HepG2 (cell line): Measurements from ENCODE around the gene TXN2. TPM values are rescaled to one million over a fixed set of nuclear protein-coding genes. Genes with fewer than 3 reads are reported as not detected.

Experiments used
- ATAC-seq: fragments of 200-7000 bp; cut with Tn5 transposase; 3 replicates; pipeline ENCODE4 v1.9.1; 2020; ENCODE audit warnings: mild to moderate bottlenecking, moderate library complexity
- BruUV-seq: library from RNA; stranded (reverse); fragments of 400-500 nt; replicated peaks from 2 replicates; lab custom pipeline; 2021; lab: Mats Ljungman, UMichigan
- CTCF ChIA-PET: fragments of 300-600 bp; formaldehyde crosslinking; extraction: SDS; loops from one replicate; lab custom pipeline; 2021; ENCODE audit warnings: low total read pairs, inconsistent platforms, low intra/inter-chr PET ratio; lab: Yijun Ruan, JAX
- POLR2A ChIA-PET: fragments of 350-600 bp; sonication (Branson Sonifier 250); formaldehyde crosslinking; loops from one replicate; lab custom pipeline; 2020; ENCODE audit warnings: antibody characterized with exemption, inconsistent platforms; lab: Yijun Ruan, JAX
- DNase-seq: peaks from one replicate; pipeline ENCODE4 v3.0.0-alpha.2; 2015; ENCODE audit warnings: low spot score
- FAIRE-seq: peaks from 3 replicates; lab custom pipeline; 2011; peaks lifted over from hg19 to GRCh38; lab: Jason Lieb, UNC
- H2AFZ ChIP-seq: one replicate; pipeline ENCODE4 v1.6.1; 2011; ENCODE audit warnings: low read length, inconsistent platforms
- H3K27ac ChIP-seq: fragments of 300-600 bp; 3 replicates; pipeline ENCODE4 v1.8.0; 2011; ENCODE audit warnings: mixed run types, mild to moderate bottlenecking, mixed read lengths, low read length, inconsistent platforms; ENCODE audit not compliant: insufficient read depth; ENCODE audit errors: extremely low read length
- H3K27me3 ChIP-seq, 2 experiments: fragments of 200-600 bp in 1 of 2; 2 replicates in 1 of 2; 3 replicates in 1 of 2; pipeline versions ENCODE4 v1.6.0 to v1.8.0; 2011; ENCODE audit warnings: low read length in 2 of 2, mild to moderate bottlenecking in 2 of 2, moderate library complexity in 2 of 2, inconsistent platforms in 1 of 2; ENCODE audit not compliant: insufficient read depth in 2 of 2, control insufficient read depth in 1 of 2
- H3K36me3 ChIP-seq, 2 experiments: fragments of 200-600 bp in 1 of 2; replicated peaks in 1 of 2; 2 replicates in 1 of 2; 3 replicates in 1 of 2; pipeline versions ENCODE4 v1.5.1 to v1.8.0; 2011; ENCODE audit warnings: low read length in 2 of 2, inconsistent platforms in 1 of 2; ENCODE audit not compliant: insufficient read depth in 2 of 2, control insufficient read depth in 1 of 2
- H3K4me1 ChIP-seq: 2 replicates; pipeline ENCODE4 v1.5.1; 2012; ENCODE audit warnings: low read length, inconsistent platforms; ENCODE audit not compliant: insufficient read depth
- H3K4me2 ChIP-seq: 2 replicates; pipeline ENCODE4 v1.6.0; 2011; ENCODE audit warnings: low read depth, low read length, inconsistent platforms
- H3K4me3 ChIP-seq, 3 experiments: fragments of 200-600 bp in 1 of 3; sonication (generic), shearing (Covaris generic) in 1 of 3; replicated peaks in 1 of 3; 2 replicates each; pipeline ENCODE4 v1.5.1; 2011 to 2016; ENCODE audit warnings: low read length in 3 of 3, inconsistent platforms in 2 of 3, low read depth in 2 of 3, mild to moderate bottlenecking in 2 of 3, control low read depth in 1 of 3, mixed read lengths in 1 of 3; ENCODE audit not compliant: insufficient read depth in 1 of 3
- H3K79me2 ChIP-seq: one replicate; pipeline ENCODE4 v1.6.1; 2011; ENCODE audit warnings: low read length, inconsistent platforms; ENCODE audit not compliant: insufficient read depth
- H3K9ac ChIP-seq: 2 replicates; pipeline ENCODE4 v1.6.0; 2011; ENCODE audit warnings: mild to moderate bottlenecking, low read depth, low read length, inconsistent platforms; ENCODE audit not compliant: insufficient read depth
- H3K9me3 ChIP-seq: 2 replicates; pipeline ENCODE4 v1.5.1; 2012; ENCODE audit warnings: mild to moderate bottlenecking, low read length
- H4K20me1 ChIP-seq: 2 replicates; pipeline ENCODE4 v1.6.0; 2011; ENCODE audit warnings: inconsistent platforms, mild to moderate bottlenecking, low read length, moderate library complexity; ENCODE audit not compliant: insufficient read depth
- CBX1 ChIP-seq: IDR thresholded peaks from one replicate; pipeline ENCODE4 v1.6.1; 2016; ENCODE audit warnings: antibody characterized with exemption, low read depth
- CEBPB ChIP-seq: IDR thresholded peaks from 2 replicates; pipeline ENCODE4 v1.6.1; 2011; ENCODE audit warnings: low read depth, low read length, improper control_type of control experiment, borderline replicate concordance
- HES4 ChIP-seq: sonication (generic); formaldehyde crosslinking; IDR thresholded peaks from 2 replicates; pipeline ENCODE4 v1.9.0; 2021; ENCODE audit warnings: mild to moderate bottlenecking, missing genetic modification reagents, borderline replicate concordance
- HOXA5 ChIP-seq: sonication (generic); formaldehyde crosslinking; IDR thresholded peaks from 2 replicates; pipeline ENCODE4 v1.4.0; 2020; ENCODE audit warnings: missing genetic modification reagents
- MTA1 ChIP-seq: sonication (generic); formaldehyde crosslinking; IDR thresholded peaks from 2 replicates; pipeline ENCODE4 v1.4.0; 2020; ENCODE audit warnings: missing genetic modification reagents, mild to moderate bottlenecking, borderline replicate concordance
- PREB ChIP-seq: sonication (generic); formaldehyde crosslinking; IDR thresholded peaks from 2 replicates; pipeline ENCODE4 v1.4.0; 2020; ENCODE audit warnings: missing genetic modification reagents
- RELA ChIP-seq: sonication (generic); formaldehyde crosslinking; IDR thresholded peaks from 2 replicates; pipeline ENCODE4 v1.4.0; 2020; ENCODE audit warnings: missing genetic modification reagents
- TGIF2 ChIP-seq: IDR thresholded peaks from 2 replicates; pipeline ENCODE4 v1.6.1; 2016; ENCODE audit warnings: control low read depth, missing compliant biosample characterization
- XRCC5 ChIP-seq: fragments of 200-400 bp; formaldehyde crosslinking; optimal IDR thresholded peaks from 2 replicates; pipeline ENCODE3; 2017; ENCODE audit warnings: mild to moderate bottlenecking, low read length
- YEATS2 ChIP-seq: sonication (generic); formaldehyde crosslinking; IDR thresholded peaks from 2 replicates; pipeline ENCODE4 v1.4.0; 2020; ENCODE audit warnings: missing genetic modification reagents, borderline replicate concordance
- YEATS4 ChIP-seq: sonication (generic); formaldehyde crosslinking; IDR thresholded peaks from 2 replicates; pipeline ENCODE4 v1.4.0; 2020; ENCODE audit warnings: missing genetic modification reagents, borderline replicate concordance
- ZNF430 ChIP-seq: sonication (generic); formaldehyde crosslinking; IDR thresholded peaks from 2 replicates; pipeline ENCODE4 v1.9.0; 2021; ENCODE audit warnings: mild to moderate bottlenecking, missing genetic modification reagents
- ZNF543 ChIP-seq: sonication (generic); formaldehyde crosslinking; IDR thresholded peaks from 2 replicates; pipeline ENCODE4 v1.4.0; 2020; ENCODE audit warnings: mild to moderate bottlenecking, missing genetic modification reagents
- ZNF546 ChIP-seq: sonication (generic); formaldehyde crosslinking; conservative IDR thresholded peaks from 2 replicates; pipeline ENCODE4 v1.8.1; 2023; ENCODE audit warnings: mild to moderate bottlenecking, missing genetic modification reagents
- ZNF558 ChIP-seq: sonication (generic); formaldehyde crosslinking; IDR thresholded peaks from 2 replicates; pipeline ENCODE4 v1.9.0; 2022; ENCODE audit warnings: mild to moderate bottlenecking, missing genetic modification reagents, borderline replicate concordance
- ZNF672 ChIP-seq: sonication (generic); formaldehyde crosslinking; IDR thresholded peaks from 2 replicates; pipeline ENCODE4 v1.8.1; 2022; ENCODE audit warnings: missing genetic modification reagents
- WGBS: methylation state at CpG from one replicate; pipeline ENCODE4 v1.1.6; 2017; ENCODE audit warnings: low lambda C conversion rate; 5-methylcytosine and 5-hydroxymethylcytosine counted together
- in situ Hi-C: cut with HindIII; loops from 2 replicates; pipeline ENCODE4 v1.10.0; 2017; ENCODE audit warnings: low pct_unique_long_range_greater_than_20kb; ENCODE audit not compliant: extremely low pct_ligation_motif_present
- intact Hi-C: fragments of 100-400 bp; cut with micrococcal nuclease; formaldehyde crosslinking; loops from one replicate; pipeline ENCODE4 v1.10.0; 2022; ENCODE audit not compliant: unreplicated experiment
- polyA plus RNA-seq, 8 experiments: library from polyadenylated mRNA; depleted of rRNA in 3 of 8; stranded (reverse) in 7 of 8; unstranded in 1 of 8; fragments of >200 nt; fragmentation: Illumina TruSeq in 4 of 8; extraction: Trizol in 4 of 8; gene quantifications; 2 replicates each; pipeline versions ENCODE4 v1.2.1 to v1.2.3, GENCODE V29; 2011 to 2016; ENCODE audit warnings: low read depth in 4 of 8, missing spikeins in 1 of 8, mixed read lengths in 1 of 8; ENCODE audit not compliant: insufficient read depth in 1 of 8
- total RNA-seq, 5 experiments: library from RNA; depleted of rRNA; stranded (reverse); fragments of >200 nt; fragmentation: Illumina TruSeq; extraction: Trizol; gene quantifications; 2 replicates each; pipeline ENCODE4 v1.2.3, GENCODE V29; 2016; ENCODE audit warnings: low read depth in 1 of 5
- TF ChIP-seq, protein P1 (sequence below): IDR thresholded peaks from 2 replicates; pipeline ENCODE4 v1.6.1; 2016
- TF ChIP-seq, protein P2 (sequence below): sonication (generic); formaldehyde crosslinking; IDR thresholded peaks from 2 replicates; pipeline ENCODE4 v1.5.0; 2020; ENCODE audit warnings: missing genetic modification reagents, mild to moderate bottlenecking, borderline replicate concordance

TXN2 gene
- total and polyA plus RNA-seq, 2 of the 13 experiments (the other 11 are each of a cell fraction or from before 2014, with no cell fraction given): 41.4 to 109 TPM

DNA sequence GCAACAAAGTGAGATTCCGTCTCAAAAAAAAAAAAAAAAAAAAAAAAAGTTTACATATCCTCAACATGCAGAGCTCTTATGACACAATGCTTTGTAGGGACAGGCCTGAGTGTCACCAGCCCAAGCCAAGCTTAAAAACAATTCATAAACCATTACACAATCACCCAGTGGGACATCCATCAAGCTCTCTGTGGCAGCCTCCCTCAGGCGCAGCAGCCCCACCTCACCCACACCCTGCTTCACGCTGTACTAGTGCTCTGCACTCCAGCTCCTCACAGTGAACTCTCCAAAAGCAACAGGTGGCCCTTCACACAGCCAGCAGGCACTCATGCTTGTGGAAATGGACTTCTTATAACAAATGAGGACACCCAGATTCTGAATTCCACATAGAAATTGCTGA lies 28.9 kb upstream of the TXN2 start:
- Histone ChIP-seq H3K4me1 (peaks cover 22% of the 10 kb centered on the region), H3K36me3 (peaks cover 21 to 45% of the 10 kb centered on the region in 2 experiments), H3K4me2 (no peak overlapping the region), H4K20me1 (no peaks in the 10 kb centered on the region), H3K9me3 (no peaks in the 10 kb centered on the region), H3K4me3 (no peak overlapping the region), H3K27me3 (no peaks in the 10 kb centered on the region), H2AFZ (no peak overlapping the region), H3K79me2 (peaks cover 5% of the 10 kb centered on the region), H3K9ac (no peak overlapping the region), H3K27ac (no peak overlapping the region)
- no TSS peak for BruUV-seq
- ChIA-PET CTCF (no interaction called here), POLR2A (interaction anchor here (1.2 to 3.4 kb wide), 4 partner anchors 12 to 29 kb away, joined by 3 to 18 read pairs (median 7); partner anchors contain the start of genes EIF3D and TXN2)
- in situ Hi-C loops: no loop called here
- intact Hi-C loops: no loop called here
- no peak for ATAC-seq
- 100% methylated on average over 3 of the region's 3 CpGs for whole genome bisulfite sequencing
- no peak for DNase-seq
- no peak for FAIRE-seq
- TF ChIP-seq CEBPB (0 out of 2 replicates have a peak, but pooled peaks have one; percentile 29), YEATS4 (CRISPR knock-in tag) (no peak)

DNA sequence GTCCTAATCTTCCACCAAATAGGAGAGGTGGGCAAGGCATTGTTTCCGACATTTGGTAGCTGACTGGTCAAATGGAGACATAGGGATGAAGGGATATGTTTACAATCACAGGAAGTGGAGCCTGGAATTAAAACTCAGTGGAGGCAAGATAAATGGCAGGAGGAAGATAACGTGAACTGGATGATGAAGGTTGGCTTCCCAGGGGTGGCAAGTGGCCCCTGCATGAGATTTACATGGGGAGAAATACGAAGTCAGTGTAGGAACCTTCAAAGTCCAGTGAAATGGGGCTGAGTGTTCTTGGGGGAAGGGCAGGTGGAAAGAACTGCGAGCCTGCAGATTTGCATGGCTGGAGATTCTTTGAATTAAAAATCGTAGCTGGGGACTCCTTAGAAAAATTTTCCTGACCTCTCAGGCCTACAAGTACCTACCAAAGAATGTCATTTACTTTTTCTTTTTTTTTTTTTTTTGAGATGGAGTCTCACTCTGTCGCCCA lies 26.1 kb upstream of the TXN2 start:
- Histone ChIP-seq H3K27me3 (no peaks in the 10 kb centered on the region), H3K4me1 (peaks cover 42% of the 10 kb centered on the region), H3K4me2 (peak overlapping the region; percentile 70), H3K79me2 (peaks cover 11% of the 10 kb centered on the region), H3K9ac (peak overlapping the region; percentile 60), H3K36me3 (peaks cover 8 to 37% of the 10 kb centered on the region in 2 experiments; a peak in 4 of 5 replicates), H4K20me1 (no peaks in the 10 kb centered on the region), H3K9me3 (no peaks in the 10 kb centered on the region), H3K4me3 (peak overlapping the region in 1 of 3 experiments; percentile 66; a peak in 2 of 6 replicates), H3K27ac (peak overlapping the region; percentile 76), H2AFZ (no peak overlapping the region)
- intact Hi-C loops: no loop called here
- ChIA-PET POLR2A (interaction anchor here (0.6 to 2.0 kb wide), 9 partner anchors 10 to 255 kb away, joined by 3 to 21 read pairs (median 3); partner anchors contain the start of genes EIF3D and TXN2), CTCF (no interaction called here)
- FAIRE-seq: no peak
- in situ Hi-C loops: no loop called here
- TSS peak; percentile 97 for BruUV-seq
- WGBS: 96% methylated on average over 6 of the region's 6 CpGs
- no peak for ATAC-seq
- no peak for DNase-seq
- TF ChIP-seq ZNF543 (CRISPR knock-in tag) (no peak), YEATS2 (CRISPR knock-in tag) (no peak), HES4 (no peak), ZNF672 (CRISPR knock-in tag) (no peak), RELA (CRISPR knock-in tag) (no peak), ZNF430 (CRISPR knock-in tag) (no peak), MTA1 (CRISPR knock-in tag) (no peak), XRCC5 (no peak), ZNF546 (CRISPR knock-in tag) (no peak), HOXA5 (CRISPR knock-in tag) (no peak), ZNF558 (CRISPR knock-in tag) (no peak), CBX1 (no peak), TGIF2 (CRISPR knock-in tag) (no peak), PREB (CRISPR knock-in tag) (no peak)
- TF ChIP-seq, protein P1, sequence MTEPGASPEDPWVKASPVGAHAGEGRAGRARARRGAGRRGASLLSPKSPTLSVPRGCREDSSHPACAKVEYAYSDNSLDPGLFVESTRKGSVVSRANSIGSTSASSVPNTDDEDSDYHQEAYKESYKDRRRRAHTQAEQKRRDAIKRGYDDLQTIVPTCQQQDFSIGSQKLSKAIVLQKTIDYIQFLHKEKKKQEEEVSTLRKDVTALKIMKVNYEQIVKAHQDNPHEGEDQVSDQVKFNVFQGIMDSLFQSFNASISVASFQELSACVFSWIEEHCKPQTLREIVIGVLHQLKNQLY (CRISPR knock-in tag): no peak
- TF ChIP-seq, protein P2, sequence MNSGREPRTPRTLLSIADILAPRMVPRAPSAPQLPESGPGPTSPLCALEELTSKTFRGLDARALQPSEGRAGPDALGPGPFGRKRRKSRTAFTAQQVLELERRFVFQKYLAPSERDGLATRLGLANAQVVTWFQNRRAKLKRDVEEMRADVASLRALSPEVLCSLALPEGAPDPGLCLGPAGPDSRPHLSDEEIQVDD (CRISPR knock-in tag): no peak
